ENCODE data around the gene REPS2.

GRCh38 chrX:17021851-17022604 is 75.6 kb downstream of the REPS2 start:
- TF ChIP-seq EZH2phosphoT487 (IDR thresholded peaks at IDR 0.05; ENCODE audit: borderline replicate concordance, low read depth, low read length) (no peak), CTCF (conservative IDR thresholded peaks at IDR 0.05; ENCODE audit: low read length) (no peak)
